NCI-H2227 treated with DMSO at 0.1 percent for 48 hours (cell line): ENCODE data around the gene HAPLN1.
A peak's percentile ranks its signal among the peaks of the same experiment; 100 is the strongest.

ENCODE experiments used
- DNase-seq: peaks from one replicate; lab custom pipeline; 2025; lab: John Stamatoyannopoulos, UW

HAPLN1 gene

DNA sequence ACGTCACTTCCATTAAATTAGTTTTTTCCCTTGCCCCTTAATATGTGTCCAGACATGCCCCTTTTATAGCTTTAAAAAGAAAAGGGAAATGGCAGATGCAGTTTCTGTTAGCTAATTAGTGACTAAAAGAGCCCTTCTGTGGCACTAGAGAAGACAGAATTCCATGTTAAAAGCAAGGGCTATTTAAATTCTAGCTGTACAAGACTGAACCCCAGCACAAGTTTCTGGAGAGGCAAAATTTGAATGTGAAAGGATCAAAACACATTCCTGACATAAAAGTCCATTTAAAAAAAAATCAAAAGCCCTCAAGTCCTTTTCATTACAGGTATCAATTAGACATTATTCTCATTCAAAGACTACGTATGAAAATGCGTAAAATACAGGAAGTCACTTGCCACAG lies 78.7 kb downstream of the HAPLN1 start:
- DNase-seq: no peak

DNA sequence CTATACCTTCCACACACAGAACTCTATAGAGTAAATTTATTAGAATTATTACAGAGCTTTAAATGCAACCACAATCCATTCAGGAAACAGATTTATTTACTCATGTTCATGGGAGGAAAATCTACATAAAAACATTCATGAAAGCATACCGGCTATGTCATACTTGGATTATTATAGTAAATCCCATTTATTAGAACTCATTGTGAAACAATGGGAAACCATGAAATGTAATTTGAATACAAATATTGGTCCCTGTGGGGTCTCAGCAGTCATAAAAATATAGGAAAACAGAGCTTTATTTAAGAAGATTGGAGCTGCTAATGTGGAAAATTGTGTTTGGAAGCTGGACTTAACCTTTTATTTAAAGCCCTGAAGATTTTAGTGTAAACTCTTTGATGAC lies 80.7 kb downstream of the HAPLN1 start:
- DNase-seq: no peak

DNA sequence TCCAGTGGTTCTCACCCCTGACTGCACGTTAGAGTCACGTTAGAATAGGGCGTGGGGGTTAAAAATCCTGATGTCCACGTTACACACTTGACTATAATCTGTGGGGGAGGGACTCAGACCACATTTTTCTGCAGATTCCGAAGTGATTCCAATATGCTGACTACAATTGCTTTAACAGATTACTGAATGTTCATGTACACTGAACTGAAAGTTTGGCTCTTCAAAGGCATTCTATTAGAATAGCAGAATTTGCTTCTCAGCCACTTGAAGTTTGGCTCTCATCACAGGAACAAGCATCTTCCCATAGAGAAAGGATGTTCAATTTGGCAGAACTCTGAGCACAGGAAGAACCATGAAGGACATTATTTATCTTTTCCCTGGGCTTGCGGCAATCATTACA lies 84.5 kb downstream of the HAPLN1 start:
- DNase-seq: no peak

DNA sequence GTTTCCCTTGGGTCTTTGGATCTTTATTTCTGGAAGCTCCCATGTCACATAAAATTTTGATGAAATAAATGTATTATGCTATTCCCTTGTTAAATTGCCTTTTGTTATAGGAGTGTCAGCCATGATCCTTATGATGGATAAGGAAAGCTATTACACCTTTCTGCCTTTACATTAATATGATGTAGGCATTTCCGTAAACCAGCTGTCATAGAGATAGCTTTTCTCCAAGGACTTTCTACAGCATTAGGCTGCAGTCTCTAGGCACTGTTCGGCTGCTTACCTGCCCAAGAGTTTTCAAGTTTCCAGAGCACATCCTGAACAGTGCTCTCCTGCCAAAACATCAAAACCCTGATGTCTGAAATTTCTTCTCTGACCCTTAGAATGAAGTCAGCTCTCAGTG lies 87.4 kb downstream of the HAPLN1 start:
- DNase-seq: no peak

DNA sequence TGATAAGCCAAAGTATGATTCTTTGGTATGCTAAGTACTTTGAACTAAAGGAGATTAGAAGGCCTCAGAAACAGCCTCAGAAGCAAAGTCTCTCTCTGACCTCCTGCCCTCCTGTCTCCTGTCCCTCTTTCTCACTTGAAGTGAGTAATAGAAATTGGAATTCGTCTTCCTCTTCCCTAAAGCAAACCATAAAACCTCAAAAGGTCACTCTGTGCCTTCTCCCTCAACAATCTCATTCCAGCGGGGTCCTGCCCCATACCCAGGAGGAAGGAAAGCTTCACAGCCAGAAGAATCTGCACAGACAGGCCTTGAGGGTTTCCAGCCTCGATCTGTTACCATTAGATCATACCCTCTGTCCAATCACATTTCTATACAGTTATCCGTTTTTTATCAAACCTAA lies 87.8 kb downstream of the HAPLN1 start:
- no peak for DNase-seq

DNA sequence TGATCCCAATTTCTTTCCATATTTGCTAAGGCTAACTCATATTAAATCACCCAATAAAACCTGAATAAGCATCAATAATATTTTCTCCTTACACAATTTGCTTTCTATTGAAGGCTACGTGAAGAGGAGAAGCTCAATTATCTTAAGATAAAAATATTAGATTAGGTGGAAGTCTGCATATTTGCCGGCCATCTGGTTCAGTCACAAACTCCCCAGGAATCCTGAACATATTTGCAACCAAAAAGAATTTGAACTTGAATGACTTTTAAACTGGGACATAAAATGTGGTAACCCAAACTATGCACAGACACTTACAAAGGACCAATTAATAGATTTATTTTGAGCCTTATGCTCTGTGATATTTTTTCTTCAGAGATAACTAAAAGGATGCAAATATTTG lies 92.3 kb downstream of the HAPLN1 start:
- DNase-seq: no peak

DNA sequence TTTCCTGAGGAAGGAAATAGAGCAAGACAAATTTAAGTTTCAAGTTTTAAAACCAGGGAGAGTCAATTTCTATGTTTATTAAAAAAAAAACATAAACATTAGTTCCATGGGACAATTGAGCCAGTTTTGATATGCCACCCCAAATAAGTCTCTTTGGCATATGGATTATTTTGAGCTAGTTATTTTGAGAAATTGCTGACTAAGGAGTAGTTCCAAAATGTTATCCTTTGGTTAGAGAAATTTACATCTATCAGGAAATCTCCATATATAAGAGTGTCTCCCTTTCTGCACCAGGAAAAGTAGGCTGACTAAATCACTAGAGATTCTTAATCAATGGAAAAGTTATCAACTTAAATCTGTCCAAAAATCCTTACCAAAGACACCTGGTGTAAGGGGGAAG lies 105.8 kb downstream of the HAPLN1 start:
- DNase-seq: no peak

DNA sequence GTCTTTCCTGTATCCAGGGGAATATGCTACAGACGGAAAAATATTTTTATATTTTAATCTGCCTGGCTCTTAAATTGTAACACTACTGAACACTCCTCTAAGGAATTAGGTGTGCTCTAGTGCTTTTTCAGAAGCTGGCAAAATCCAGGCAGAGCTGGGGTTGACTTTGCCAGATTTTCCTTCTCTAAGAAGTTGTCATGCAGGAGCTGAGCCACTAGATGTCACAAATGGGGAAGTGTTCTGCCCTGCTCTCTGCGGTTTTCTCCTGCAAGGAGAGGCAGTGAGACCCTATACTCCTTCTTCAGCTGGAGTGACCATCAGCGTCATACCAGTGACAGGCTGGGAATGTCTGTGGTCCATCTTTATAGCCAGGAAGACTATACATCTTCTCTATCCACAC lies 112.5 kb downstream of the HAPLN1 start:
- DNase-seq: peak; percentile 61

DNA sequence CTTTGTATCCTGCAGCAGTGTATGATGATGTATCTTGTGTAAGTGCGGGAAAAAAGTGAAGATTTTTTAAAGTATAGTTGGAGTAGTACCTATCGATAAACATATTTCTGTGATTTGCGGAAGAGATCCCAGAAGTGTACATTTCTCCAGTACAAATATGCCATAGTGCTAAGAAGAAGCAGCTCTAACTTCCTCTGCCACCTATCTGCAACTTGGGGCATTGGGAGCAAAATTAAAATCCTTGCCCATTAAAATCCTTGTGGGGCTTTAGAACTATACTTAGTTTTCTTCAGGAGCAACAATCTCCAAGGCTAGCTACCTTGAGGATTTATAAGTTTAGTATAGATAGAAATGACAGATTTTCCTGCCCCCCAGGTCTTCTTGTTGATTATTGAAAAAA lies 125.4 kb downstream of the HAPLN1 start:
- no peak for DNase-seq

DNA sequence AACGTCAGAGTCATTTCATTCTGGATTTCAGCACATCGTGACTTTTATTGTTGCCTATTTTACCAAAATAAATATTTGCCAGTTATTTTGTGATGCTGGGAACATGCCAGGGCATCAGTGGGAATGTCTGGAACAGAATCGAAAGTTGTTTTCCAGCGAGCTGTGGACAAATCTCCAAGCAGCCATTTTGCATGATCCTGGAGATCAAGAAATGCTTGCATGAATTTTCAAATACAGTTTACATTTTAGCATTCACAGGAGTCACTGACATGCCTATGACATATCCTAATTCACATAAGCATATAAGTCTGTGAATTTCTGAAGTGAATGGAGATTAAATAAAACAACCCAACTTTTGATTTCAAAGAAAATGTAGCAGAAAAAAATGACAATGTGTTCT lies 129.7 kb downstream of the HAPLN1 start:
- no peak for DNase-seq

DNA sequence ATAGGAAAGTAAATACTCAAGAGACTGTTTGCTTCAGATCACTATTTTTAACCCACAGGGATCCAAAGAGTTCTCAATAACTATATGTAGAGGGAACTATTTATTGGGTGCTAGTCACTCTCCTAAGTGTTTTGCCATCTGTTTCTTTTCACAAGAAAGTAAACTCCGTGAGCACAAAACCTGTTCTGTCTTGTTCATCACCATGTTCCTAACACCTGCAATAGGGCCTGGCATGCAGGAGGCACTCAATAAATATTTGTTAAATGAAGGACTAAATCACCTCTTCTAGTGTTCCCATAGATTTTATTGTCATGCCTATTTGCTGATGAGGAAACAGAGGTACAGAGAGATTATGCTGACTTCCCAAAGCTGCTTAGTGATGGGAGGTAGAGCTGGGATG lies 130.9 kb downstream of the HAPLN1 start:
- DNase-seq: no peak
